ENCODE measurements around the gene MCU.

GRCh38 chr10:72918352-72918751 lies 226.4 kb downstream of the MCU start:
- TF ChIP-seq CTCF (IDR thresholded peaks at IDR 0.05; ENCODE audit: insufficient read depth, low read depth, low read length): no peak
- TF ChIP-seq EZH2 (IDR thresholded peaks at IDR 0.05; ENCODE audit: insufficient read depth, low read length): no peak
